ENCODE results near the gene RXRA.
"Not testable (repeated sequence)": the region's sequence is repeated elsewhere in the genome, so short reads cannot be mapped to it uniquely, and the experiment has no call there.

The RXRA gene

DNA sequence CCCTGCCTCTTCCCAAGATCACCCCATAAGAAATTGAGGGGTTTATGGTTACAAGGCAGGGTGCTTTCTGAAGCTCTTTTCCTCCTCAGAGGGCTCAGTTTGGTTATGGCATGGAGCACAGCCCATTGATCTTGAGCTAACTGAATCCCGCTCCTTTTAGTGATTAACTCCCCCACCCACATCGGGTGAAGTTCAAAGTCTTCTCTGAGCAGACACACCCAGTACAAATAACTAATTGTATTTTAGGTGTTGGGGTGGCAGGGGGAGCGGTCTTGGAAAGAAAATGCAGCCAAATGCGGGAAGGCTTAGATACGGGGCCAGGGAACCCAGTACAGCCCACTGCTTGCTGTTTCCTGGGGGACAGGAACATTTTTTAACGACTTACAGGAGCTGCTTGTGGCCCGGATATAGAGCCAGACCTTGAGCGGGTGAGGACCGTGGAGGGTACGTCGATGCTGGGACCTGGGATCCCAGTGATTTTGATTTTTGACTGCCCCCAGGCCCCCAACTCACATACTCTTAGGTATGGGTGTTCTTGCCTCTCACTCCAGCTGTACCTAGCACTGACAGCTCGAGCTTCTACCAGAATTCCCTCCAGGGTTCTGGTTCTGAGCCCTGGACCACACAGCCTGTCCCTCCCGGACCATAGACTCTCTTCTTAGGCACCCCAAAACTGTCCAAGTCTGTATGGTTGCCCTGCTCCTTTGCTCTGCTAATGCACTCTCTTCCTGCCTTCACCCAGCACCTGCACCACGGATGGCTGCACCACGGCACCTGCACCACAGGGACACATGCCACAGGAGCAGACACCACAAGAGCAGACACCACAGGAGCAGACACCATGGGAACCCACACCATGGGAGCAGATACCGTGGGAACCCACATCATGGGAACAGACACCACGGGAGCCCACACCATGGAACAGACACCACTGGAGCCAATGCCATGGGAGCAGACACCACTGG lies 18.3 kb upstream of the RXRA start:
- DNase-seq (ENCODE audit: low read depth in 3 of 3, low spot score in 1 of 3) = no peak

DNA sequence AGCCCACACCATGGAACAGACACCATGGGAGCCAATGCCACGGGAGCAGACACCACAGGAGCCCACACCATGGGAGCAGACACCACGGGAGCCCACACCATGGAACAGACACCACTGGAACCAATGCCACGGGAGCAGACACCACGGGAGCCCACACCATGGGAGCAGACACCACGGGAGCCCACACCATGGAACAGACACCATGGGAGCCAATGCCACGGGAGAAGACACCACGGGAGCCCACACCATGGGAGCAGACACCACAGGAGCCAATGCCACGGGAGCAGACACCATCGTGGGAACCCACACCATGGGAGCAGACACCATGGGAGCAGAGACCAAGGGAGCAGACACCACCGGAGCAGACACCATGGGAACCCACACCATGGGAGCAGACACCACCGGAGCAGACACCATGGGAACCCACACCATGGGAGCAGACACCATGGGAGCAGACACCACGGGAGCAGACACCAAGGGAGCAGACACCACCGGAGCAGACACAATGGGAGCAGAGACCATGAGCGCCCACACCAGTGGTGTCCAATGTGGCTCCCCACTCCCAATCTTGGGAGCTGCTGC lies 17.5 kb upstream of the RXRA start:
- DNase-seq (ENCODE audit: low read depth in 3 of 3, low spot score in 1 of 3) = not testable (repeated sequence)

DNA sequence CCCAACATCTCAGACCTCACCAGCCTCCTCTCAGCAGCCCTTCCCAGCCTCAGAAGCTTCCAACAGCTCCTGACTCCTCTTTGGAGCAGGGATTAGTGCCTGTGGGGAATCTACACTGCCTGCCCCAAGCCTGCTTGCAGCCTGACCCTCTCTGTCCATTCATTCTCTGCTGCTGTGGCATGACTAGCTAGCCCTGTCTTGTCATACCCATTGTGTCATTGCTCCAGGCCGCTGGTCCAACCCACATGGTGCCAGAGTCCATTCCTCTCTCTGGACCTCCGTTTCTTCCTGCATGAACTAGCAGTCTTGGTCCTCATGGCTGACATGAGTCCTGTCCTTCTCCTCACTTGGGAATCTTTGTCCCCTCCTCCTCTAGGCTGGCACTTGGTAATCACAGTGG lies 12.8 kb upstream of the RXRA start:
- DNase-seq (ENCODE audit: low read depth in 3 of 3, low spot score in 1 of 3) = no peak

DNA sequence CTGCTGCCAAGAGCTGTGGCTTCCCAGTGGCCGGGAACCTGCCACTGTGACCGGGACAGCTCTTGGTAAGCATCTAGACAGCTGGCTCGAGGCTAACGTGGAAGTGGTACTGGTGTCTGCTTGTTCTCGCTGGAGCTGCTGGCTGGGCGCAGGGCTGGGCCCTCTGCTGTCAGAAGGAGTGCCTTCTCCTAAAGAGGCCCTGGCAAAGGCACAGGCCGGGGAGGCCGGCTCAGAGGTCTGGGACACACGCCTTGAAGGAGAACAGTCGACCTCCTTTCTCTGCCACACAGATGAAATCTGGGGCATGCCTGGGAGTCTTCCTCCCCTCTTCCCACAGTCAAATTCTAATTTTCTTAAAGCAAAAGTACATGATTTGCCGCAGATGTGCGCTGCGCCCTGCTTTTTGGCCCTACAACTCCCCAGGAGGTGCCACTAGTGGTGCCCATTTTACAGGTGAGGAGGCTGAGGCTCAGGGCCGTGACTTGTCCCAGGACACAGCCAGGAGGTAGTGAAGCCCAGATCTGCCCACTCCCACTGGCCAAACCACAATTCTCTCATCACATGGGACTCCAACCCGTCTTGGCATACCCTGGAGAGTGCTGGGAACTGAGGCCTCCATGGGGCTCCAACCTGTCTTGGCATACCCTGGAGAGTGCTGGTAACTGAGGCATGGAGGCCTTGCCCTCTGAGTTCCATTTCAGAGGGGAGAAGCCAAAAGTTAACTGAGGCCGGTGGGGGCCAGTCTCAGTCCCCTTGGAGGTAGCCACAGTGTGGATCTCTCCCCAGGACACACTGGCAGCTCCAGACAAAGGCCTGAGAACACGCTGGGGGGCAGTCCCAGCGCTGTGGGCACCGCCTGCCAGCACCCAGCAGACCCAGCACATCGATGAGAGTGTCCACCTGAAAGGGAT lies 12.0 kb upstream of the RXRA start:
- DNase-seq (ENCODE audit: low read depth in 3 of 3, low spot score in 1 of 3) = no peak

DNA sequence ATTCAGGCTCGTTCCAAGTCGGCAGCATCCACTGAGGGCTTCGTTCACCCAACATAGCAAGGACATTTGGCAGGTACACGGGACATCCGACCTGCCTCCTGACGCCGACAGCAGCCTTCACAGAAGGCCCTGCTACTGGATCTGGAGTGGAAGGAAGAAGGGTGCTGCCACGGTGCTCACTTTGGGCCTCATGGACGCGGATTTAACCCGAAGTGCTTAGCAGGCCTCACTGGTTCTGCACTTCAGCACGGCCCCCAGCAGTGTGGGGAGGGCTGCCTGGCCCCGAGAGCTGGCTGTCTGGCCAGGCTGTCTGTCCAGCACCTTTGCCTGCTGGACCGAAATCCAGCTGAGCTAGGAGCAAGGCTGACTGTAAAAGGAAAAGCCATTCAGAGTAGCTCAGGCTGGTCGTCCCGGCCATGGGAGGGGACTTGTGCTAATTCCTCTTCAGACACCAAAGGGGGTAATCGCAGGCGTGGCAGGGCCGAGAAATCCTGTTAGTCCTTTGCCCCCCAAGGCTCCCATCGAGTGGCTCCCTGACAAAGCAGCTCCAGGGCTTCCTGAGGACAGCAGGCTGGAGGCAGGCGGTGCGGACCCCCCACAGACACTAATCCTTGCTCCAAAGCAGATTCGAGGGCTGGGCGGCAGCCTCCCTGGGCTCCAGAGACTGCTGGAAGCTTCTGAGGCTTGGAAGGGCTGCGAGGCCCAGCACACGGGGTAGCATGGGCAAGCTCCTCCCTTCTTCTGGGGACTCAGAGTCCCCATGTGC lies 11.1 kb upstream of the RXRA start:
- no peak for DNase-seq (ENCODE audit: low read depth in 3 of 3, low spot score in 1 of 3)

DNA sequence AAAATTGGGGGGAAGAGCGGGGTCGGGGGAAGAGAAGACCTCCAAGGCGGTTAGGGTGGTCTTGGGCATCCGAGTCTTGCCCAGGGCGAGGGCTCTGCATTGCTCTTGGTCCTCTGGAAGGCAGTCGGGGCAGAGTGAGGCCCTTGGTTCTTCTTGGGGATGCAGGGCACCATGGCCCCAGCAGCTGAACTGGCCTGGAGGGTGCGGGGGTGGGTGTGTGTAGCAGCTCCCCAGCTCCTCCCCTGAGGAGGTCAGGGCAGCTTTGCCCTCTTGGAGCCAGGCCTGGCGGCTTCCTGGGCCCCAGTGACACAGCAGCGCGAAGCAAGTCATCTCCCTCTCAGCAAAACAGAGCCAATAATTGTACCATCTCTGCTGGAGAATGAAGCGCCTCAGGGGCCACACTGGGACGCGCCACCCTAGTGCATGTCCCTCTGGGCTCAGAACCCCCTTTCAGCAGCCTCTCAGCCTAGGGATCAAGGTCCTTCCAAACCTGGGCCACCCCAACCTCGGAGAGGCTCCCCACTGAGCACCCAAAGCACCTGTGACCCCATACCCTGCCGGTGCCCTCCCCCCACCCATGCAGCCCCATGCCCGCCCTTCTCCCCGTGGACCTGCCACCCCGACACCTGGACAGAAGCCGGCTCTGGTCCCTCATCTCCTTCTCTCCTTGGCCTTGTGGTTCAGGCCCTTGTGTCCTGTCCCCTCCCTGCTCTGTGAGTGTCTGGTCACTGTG lies 10.4 kb upstream of the RXRA start:
- DNase-seq (ENCODE audit: low read depth in 3 of 3, low spot score in 1 of 3) = no peak

DNA sequence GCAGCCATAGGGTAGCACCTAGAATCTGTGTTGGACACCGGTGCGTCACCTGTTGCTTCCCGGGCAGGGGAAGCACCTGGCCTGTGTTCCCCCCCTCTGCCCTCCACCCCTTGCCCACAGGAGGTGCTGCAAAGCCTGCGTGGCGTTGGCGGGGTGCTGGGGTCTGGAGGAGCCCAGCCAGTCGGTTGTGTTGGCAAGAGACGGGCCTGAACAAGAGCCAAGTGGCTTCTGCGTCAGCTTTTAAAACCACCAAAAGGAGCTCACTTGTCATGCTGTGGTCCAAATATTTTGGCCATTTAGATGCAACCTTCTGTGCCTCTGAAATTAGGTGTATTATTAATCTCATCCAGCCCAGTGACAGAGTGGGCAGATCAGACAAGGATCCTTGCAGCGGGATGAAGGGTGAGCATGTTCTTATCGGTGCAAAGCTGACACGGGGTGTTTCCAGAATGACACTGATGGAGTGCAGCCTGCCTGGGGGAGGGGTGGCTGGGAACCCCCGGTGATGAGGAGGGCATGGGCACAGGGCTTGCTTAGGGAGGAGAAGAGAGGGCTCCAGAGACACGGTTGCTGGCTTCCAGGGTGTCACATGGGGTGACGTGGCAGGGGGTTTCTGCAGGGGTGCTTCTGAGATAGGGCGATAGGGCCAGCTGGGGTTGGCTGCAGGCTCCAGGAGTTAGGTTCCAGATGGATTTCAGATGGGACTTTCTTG lies 9.7 kb upstream of the RXRA start:
- DNase-seq (ENCODE audit: low read depth in 3 of 3, low spot score in 1 of 3) = no peak

DNA sequence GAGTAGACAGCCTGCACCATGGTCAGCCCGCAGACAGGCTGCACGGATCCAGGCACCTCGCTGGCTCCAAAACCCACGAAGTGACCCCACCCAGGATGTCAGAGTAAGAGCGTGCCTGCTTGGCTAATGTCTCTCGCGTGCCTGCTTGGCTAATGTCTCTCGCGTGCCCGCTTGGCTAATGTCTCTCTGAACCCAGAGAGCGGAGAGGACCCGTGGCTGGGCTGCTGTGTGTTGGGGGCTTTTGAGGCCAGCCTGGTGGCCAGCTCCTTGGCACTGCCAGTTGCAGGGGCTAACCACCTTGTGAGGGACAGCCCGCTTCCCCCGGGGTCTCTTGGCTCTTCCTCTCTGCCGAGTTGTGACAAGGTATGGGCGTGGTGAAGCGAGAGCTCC lies 8.9 kb upstream of the RXRA start:
- DNase-seq (ENCODE audit: low read depth in 3 of 3, low spot score in 1 of 3) = no peak

DNA sequence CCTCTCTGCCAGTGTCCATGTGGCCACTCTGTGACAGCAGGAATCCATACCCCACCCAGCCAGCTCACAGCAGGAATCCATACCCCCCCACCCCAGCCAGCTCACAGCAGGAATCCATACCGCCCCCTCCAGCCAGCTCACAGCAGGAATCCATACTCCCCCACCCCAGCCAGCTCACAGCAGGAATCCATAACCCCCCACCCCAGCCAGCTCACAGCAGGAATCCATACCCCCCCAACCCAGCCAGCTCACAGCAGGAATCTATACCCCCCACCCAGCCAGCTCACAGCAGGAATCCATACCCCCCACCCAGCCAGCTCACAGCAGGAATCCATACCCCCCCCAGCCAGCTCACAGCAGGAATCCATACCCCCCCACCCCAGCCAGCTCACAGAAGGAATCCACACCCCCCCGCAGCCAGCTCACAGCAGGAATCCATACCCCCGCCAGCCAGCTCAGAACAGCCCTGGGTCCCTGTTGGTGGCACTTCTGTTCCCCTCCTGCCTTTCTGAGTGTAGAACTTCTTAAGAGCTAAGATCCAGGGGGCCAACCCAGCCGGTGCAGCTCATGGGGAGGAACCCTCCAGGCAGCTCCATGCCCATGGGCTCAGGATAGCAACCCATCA lies 8.4 kb upstream of the RXRA start:
- DNase-seq (ENCODE audit: low read depth in 3 of 3, low spot score in 1 of 3) = no peak

DNA sequence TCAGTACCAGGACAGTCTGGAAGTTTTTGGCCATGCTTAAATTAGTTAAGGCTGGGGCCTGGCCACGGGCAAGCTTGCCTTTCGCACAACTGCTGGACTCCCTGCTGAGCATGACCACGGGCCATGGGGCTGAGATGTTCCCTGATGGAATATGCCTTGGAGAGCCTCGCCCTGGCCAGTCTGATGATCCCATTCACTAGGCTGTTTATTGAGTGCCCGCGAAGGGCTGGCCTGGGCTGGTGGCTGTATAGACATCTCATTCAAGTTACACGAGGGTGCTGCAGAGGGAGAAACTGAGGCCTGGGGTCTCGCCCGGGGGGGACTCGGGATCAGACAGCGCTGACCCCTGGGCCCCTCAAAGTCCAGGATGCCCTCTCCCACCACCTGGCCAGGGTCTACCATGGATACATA lies 7.8 kb upstream of the RXRA start:
- no peak for DNase-seq (ENCODE audit: low read depth in 3 of 3, low spot score in 1 of 3)

DNA sequence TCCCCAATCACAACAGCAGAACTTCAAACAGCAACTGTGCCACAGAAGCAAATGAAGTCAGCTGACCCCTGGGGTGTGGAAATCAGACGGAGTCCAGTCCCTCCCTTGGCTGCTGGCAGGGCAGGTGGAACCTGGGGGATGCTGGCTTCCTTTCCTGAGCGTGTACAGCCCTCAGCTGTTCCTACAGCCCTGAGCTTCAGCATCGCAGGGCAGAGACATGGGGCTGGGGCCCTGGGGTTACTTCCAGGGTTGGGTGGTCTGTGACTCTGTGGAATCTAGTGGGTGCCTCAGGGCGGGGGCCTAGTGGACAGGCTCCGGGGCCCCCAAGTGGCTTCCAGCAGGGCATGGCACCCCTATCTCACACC lies 7.3 kb upstream of the RXRA start:
- DNase-seq (ENCODE audit: low read depth in 3 of 3, low spot score in 1 of 3) = no peak

DNA sequence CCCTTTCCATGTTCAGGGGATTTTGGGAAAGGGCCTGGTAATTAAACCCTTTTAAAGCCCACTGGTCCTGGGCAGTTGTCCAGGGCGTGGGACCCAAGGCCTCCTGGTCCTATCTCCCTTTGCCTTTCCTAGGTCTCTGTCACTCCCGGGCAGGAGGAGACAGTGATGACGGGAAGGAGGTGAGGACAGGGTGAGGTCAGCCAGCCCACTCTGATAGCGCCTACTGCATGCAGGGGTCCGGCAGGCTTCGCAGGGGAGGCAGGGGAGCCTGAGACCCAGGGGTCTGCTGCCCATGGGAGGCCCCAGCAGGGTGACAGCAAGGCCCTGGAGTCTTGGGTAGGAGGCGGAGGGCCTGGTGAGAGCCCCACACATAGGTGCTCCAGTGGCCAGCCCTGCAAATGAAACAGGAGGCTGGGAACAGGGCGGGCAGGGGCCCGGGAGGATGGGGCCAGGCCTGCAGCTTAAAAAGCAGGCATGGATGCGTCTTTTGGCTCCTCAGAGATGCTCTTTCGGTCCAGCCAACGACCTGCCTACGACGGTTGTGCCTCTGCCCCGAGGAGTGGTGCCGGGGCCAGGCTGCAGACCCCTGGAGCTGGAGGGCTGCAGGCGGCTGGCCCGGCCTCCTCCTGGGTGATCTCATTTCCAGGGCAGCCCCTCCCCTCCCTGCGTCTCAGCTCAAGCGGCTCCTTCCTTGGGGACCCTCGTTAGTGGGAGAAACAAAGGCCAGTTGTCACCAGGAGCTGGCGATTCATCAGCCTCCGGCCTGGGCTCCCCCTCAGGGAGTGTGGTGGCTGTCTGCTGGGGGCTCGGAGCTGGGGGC lies 6.7 kb upstream of the RXRA start:
- no peak for DNase-seq (ENCODE audit: low read depth in 3 of 3, low spot score in 1 of 3)

DNA sequence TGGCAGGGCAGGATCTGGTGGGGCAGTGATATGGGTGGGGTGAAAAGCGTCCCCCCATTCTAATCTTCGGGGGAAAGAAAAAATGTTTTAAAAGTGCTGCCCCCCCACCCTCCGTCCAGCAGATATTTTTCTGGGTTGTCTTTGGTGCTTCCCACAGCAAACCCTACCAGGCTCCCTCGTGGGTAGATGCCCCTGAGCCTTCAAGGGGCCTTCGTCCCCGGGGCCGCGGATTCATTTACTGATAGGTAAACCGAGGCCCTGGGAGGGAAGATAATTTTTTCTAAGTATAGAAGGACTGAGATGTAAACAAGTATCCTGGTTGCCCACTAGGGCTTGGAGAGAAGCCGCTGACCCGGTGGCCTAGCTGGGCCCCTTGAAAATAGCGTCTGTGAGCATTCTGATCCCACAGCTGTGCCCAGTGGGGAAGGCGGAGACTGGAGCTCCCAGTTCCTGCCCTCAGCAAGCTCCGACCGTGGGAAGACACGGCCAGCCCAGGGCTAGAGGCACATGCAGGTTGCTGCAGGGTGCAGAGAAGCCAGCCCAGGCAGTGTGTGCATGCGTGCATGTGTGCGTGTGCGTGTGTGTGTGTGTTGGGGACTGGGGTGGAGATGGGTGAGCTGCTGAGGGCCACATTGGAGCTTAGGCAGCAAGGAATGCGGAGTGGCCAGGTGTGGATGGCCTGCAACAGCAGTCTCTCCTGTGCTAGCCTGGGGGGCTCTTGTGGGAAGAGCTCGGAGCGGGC lies 6.0 kb upstream of the RXRA start:
- DNase-seq (ENCODE audit: low read depth in 3 of 3, low spot score in 1 of 3) = no peak

DNA sequence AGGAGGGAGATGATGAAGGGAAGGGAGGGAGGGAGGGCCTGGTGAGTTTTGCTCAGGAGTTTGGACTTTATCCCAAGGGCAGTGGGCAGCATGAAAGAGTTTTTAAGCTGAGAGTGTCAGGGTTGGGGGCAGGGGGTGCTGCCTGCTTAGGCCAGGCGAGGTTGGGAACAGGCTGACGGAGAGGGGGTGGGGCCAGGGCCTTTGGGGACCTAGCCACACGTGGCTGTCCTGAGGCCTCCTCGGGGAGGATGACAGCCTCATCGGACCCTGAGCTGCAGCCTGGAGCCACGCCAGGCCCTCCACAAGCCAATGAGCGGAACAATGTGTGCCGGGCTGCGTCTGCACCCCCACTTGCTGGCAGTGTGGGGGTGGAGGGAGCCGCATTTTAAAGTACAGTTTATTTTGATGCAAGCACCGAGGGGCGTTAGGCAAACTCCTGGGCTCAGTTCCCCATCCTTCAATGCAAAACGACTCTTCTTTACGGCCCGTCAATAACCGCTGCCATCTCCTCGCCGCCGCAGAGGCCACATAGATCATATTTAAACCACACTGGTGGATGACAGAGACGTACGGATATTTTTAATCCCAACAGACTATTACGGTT lies 5.3 kb upstream of the RXRA start:
- DNase-seq (ENCODE audit: low read depth in 3 of 3, low spot score in 1 of 3) = no peak

DNA sequence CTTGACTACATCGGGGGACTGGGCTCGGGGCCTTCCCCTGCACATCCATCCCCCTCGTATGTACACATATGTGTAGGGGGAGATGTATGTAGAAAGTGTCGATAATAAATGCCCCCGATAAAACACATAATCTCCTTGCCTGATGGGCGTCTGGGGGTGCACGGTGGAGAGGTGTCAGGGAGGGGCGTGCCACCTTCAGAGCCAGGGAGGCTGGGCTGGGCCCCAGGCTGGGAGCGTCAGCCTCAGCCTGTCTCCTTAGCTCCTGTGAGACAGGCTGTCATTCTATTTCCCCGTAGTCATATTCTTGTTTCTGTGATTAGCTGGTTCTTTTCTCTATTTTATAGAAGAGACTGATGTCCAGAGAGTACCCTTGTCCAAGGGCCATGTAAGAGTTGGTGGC lies 4.7 kb upstream of the RXRA start:
- DNase-seq (ENCODE audit: low read depth in 3 of 3, low spot score in 1 of 3) = no peak

DNA sequence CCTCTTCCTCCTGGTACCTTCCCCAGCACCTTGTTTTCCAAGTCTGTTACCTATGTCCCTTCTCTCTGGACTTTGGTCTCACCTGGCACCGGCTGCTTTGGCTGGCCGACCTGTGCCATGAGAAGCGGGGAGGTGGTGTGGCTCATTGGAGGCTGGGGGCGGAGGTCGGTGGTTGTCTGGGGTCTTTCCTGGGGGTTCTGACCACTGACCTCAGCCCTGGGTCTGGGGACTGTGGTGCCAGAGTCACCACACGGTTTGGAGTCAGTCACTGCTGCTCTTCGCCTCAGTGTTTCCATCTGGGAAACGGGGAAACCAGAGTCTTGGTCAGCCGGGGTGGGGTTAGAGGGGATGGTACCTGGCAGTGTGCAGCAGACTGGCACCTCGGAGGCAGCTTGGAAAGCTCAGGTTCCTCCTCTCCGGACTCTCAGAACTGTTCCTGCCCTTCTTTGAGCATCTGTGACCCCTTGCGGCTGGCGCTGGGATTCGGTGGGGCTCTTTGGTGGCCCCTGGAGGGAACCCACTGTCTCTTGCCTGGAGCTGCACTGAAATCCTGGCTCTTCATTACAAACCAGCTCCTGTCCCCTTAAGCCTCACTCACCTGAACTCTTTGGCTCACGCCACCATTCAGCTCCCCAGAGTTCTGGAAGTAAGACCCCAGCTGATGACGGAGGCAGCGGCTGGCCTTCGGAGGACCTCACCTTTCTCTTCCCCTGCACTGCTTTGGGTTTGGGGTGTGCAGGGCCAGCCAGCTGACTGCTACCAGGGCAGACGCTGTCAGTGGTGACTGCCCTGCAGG lies 4.1 kb upstream of the RXRA start:
- DNase-seq (ENCODE audit: low read depth in 3 of 3, low spot score in 1 of 3) = no peak
